Epidermal melanocyte (primary cell): ENCODE results near the gene AMY2B.
"Not testable (repeated sequence)": the region's sequence is repeated elsewhere in the genome, so short reads cannot be mapped to it uniquely, and the experiment has no call there.

Experiments used
- DNase-seq: peaks from one replicate; pipeline ENCODE4 v3.0.0; 2011; ENCODE audit warnings: low spot score; ENCODE audit not compliant: insufficient read length

The AMY2B gene

DNA sequence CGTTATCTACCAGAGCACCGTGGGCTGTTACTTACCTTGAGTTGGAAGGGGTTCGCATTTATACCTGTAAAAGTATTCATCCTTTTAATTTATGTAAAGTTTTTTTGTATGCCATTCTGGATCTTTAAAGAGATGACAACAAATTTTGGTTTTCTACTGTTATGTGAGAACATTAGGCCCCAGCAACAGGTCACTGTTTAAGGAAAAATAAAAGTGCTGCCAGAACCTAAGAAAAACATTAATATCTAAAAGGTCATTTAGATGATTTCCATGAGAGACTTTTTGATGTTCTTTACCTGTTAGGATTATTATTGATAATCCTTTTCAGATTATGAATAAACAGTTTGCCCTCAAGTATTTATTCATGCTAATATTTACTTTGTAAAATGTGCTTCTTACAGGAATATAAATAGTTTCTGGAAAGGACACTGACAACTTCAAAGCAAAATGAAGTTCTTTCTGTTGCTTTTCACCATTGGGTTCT, 45.6 kb downstream of the AMY2B start, which contains the start of gene AMY2A:
Gene AMY2A, plus strand, starts transcription at position 434 of the 484 bp plus-strand sequence. Its CDS starts 14 bp downstream, at position 448.
- DNase-seq, result not testable (repeated sequence)

DNA sequence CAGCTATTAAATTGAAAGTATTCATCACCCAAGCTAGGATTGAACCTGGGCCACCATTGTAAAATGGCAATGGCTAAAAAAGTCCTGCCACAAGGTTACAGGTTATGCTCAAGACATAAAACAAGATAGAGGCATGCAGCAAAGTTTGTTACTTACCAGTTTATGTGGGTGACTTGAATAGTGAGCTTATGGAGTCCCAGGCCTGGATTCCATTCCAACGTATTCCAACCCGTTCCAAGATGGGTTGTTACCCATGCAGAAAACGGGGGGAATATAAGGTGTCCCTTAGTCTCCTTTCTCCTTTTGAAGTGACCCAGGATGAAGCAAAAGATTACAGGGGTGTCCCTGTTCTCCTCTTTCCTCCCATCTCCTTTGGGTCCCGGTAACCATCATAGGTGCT, 56.0 kb downstream of the AMY2B start:
- DNase-seq, result not testable (repeated sequence)
